Breast epithelium (tissue), 4 donors: Measurements from ENCODE around the gene SBK2. TPM values are rescaled to one million over a fixed set of nuclear protein-coding genes. Genes with fewer than 3 reads are reported as not detected.
A peak's percentile ranks its signal among the peaks of the same experiment; 100 is the strongest.

Experiments
- DNase-seq, 2 donors: peaks; one replicate each; pipeline ENCODE4 v3.0.0-alpha.2; 2019; ENCODE audit warnings: low spot score in 2 of 2
- H3K27ac ChIP-seq, 2 donors: fragments of 200-600 bp; sonication (generic) in 1 of 2; one replicate each; pipeline ENCODE4 v1.5.1; 2016 to 2019; ENCODE audit warnings: mild to moderate bottlenecking in 1 of 2
- H3K27me3 ChIP-seq, 2 donors: fragments of 200-600 bp; sonication (generic) in 1 of 2; one replicate each; pipeline versions ENCODE4 v1.5.1 to v1.6.0; 2017 to 2019; ENCODE audit warnings: control low read depth in 1 of 2, mild to moderate bottlenecking in 1 of 2
- H3K36me3 ChIP-seq: fragments of 200-600 bp; one replicate; pipeline ENCODE4 v1.5.1; 2019
- H3K4me1 ChIP-seq, 2 donors: fragments of 200-600 bp; sonication (generic); one replicate each; pipeline ENCODE4 v1.5.1; 2016 to 2019; ENCODE audit warnings: control low read depth in 1 of 2
- H3K4me3 ChIP-seq, 3 donors: fragments of 200-600 bp; sonication (generic); 1 replicate in 2 of 3; 2 replicates in 1 of 3; pipeline ENCODE4 v1.5.1; 2016 to 2019; ENCODE audit warnings: mild to moderate bottlenecking in 3 of 3, moderate library complexity in 2 of 3
- H3K9me3 ChIP-seq, 2 donors: fragments of 200-600 bp; sonication (generic) in 1 of 2; one replicate each; pipeline ENCODE4 v1.5.1; 2016 to 2019; ENCODE audit warnings: control low read depth in 1 of 2
- CTCF ChIP-seq, 3 donors: fragments of 450-650 bp; IDR thresholded peaks; one replicate each; pipeline ENCODE4 v1.5.1; 2016 to 2017; ENCODE audit warnings: antibody characterized with exemption in 3 of 3, mild to moderate bottlenecking in 3 of 3, moderate library complexity in 3 of 3
- POLR2A ChIP-seq: fragments of 450-650 bp; IDR thresholded peaks from one replicate; pipeline ENCODE4 v1.6.1; 2016; ENCODE audit warnings: antibody characterized with exemption, mild to moderate bottlenecking, moderate library complexity
- POLR2AphosphoS5 ChIP-seq, 3 donors: sonication (generic); formaldehyde crosslinking; IDR thresholded peaks; one replicate each; pipeline ENCODE4 v1.6.1; 2017; ENCODE audit warnings: antibody characterized with exemption in 3 of 3
- intact Hi-C: fragments of 100-400 bp; cut with DNase I; formaldehyde crosslinking; loops from one replicate; pipeline ENCODE4 v1.15.1; 2023; ENCODE audit warnings: low total_unique reads
- total RNA-seq, 3 donors: library from RNA; depleted of rRNA; stranded (reverse); fragments of >200 nt; gene quantifications; one replicate each; pipeline ENCODE4 v1.1.0, GENCODE V29; 2016

SBK2 gene
- total RNA-seq, 3 donors from 2014 or later = not detected

- H3K27ac ChIP-seq = peak overlapping the region; percentile 93 to 94
These were observed 44.4 kb upstream of the SBK2 start for GRCh38 chr19:55581145-55581822.

GRCh38 chr19:55580628-55581144 lies 43.8 kb upstream of the SBK2 start, which contains the start of gene ZNF579:
TSS of gene ZNF579 (minus strand) at chr19:55580848. CDS start at chr19:55579639, 1,209 bp downstream.
- no peak for TF ChIP-seq POLR2A
- peak in 2 of 3 donors; percentile 56 to 62 for TF ChIP-seq POLR2AphosphoS5 (IDR thresholded peaks at IDR 0.05)
- peaks cover 0 to 4% of the 10 kb centered on the region in 2 donors for H3K9me3 ChIP-seq
- H3K36me3 ChIP-seq = peaks cover 13% of the 10 kb centered on the region
- intact Hi-C loops = no loop called here
- DNase-seq = peak; percentile 78 to 86
- H3K4me1 ChIP-seq = peaks cover 3 to 7% of the 10 kb centered on the region in 2 donors
- H3K27ac ChIP-seq = peak within 1 kb of the TSS; percentile 93 to 94
- peak within 1 kb of the TSS; percentile 85 to 94 (median 88) for H3K4me3 ChIP-seq
- H3K27me3 ChIP-seq = no peaks in the 10 kb centered on the region

More at GRCh38 chr19:55581145-55581822, 44.4 kb upstream of the SBK2 start:
- TF ChIP-seq CTCF (IDR thresholded peaks at IDR 0.05) (no peak), POLR2A (no peak), POLR2AphosphoS5 (IDR thresholded peaks at IDR 0.05) (no peak)
- Histone ChIP-seq H3K4me1 (peaks cover 3 to 7% of the 10 kb centered on the region in 2 donors), H3K9me3 (peaks cover 0 to 4% of the 10 kb centered on the region in 2 donors), H3K36me3 (peaks cover 13% of the 10 kb centered on the region), H3K4me3 (peak overlapping the region; percentile 85 to 94 (median 88)), H3K27me3 (no peaks in the 10 kb centered on the region)
- intact Hi-C loops = no loop called here
- no peak for DNase-seq

GRCh38 chr19:55579766-55580621 lies 43.1 kb upstream of the SBK2 start:
- DNase-seq = no peak
- H3K27ac ChIP-seq = peak overlapping the region; percentile 93 to 94

GRCh38 chr19:55578761-55579747 lies 42.1 kb upstream of the SBK2 start:
- Histone ChIP-seq H3K4me1 (peaks cover 3 to 7% of the 10 kb centered on the region in 2 donors), H3K27ac (no peak overlapping the region), H3K9me3 (peaks cover 0 to 4% of the 10 kb centered on the region in 2 donors), H3K4me3 (peak overlapping the region; percentile 85 to 94 (median 88)), H3K27me3 (no peaks in the 10 kb centered on the region), H3K36me3 (peaks cover 13% of the 10 kb centered on the region)
- DNase-seq = no peak
- intact Hi-C loops = no loop called here
- TF ChIP-seq POLR2A (no peak), POLR2AphosphoS5 (IDR thresholded peaks at IDR 0.05) (no peak), CTCF (IDR thresholded peaks at IDR 0.05) (no peak)

More at GRCh38 chr19:55579766-55580621, 43.1 kb upstream of the SBK2 start:
- intact Hi-C loops = no loop called here
- no peaks in the 10 kb centered on the region for H3K27me3 ChIP-seq
- peaks cover 13% of the 10 kb centered on the region for H3K36me3 ChIP-seq
- H3K9me3 ChIP-seq = peaks cover 0 to 4% of the 10 kb centered on the region in 2 donors
- TF ChIP-seq CTCF (IDR thresholded peaks at IDR 0.05) = no peak
- no peak for TF ChIP-seq POLR2AphosphoS5 (IDR thresholded peaks at IDR 0.05)
- no peak for TF ChIP-seq POLR2A
- H3K4me3 ChIP-seq = peak overlapping the region; percentile 85 to 94 (median 88)
- peaks cover 3 to 7% of the 10 kb centered on the region in 2 donors for H3K4me1 ChIP-seq
